NB4 (cell line): ENCODE measurements around the gene PHLDA3.
"Not testable (repeated sequence)": the region's sequence is repeated elsewhere in the genome, so short reads cannot be mapped to it uniquely, and the experiment has no call there.

Experiments
- DNase-seq: peaks from one replicate; pipeline ENCODE4 v3.0.0; 2010; ENCODE audit warnings: low read depth
- H3K4me3 ChIP-seq: one replicate; pipeline ENCODE4 v1.5.1; 2011; ENCODE audit warnings: mild to moderate bottlenecking, low read depth, low read length, moderate library complexity
- MYC ChIP-seq: IDR thresholded peaks from 2 replicates; pipeline ENCODE4 v1.6.1; 2011; ENCODE audit warnings: low read depth, low read length
- POLR2A ChIP-seq: IDR thresholded peaks from 2 replicates; pipeline ENCODE4 v1.6.1; 2011; ENCODE audit warnings: mild to moderate bottlenecking; ENCODE audit not compliant: insufficient read length; ENCODE audit errors: extremely low read depth
- TF ChIP-seq, protein P1 (sequence below): IDR thresholded peaks from 2 replicates; pipeline ENCODE4 v1.6.1; 2011; ENCODE audit warnings: low read depth, low read length
- TF ChIP-seq, protein P2 (sequence below): IDR thresholded peaks from one replicate; pipeline ENCODE4 v1.5.1; 2012; ENCODE audit warnings: low read depth, low read length

Gene PHLDA3

DNA sequence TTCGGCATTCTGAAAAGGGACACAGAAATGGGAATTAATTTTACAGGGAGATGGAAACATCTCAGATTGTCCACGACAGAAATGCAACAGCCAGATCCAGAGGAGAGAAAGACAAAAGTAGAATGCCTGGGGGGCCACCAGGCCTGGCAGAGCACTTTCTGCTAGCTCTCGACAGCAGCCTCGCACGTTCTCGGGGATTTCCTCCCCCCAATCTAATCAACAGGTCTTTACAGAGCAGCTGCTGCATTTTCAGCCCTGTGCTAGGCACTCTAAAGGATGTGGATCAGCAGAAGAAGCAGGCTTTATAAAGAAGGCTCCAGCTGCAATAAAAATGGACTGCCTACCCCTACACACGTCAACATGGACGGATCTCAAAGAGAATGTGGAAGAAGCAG, 27.3 kb upstream of the PHLDA3 start:
- DNase-seq, result no peak
- no peak overlapping the region for H3K4me3 ChIP-seq
- TF ChIP-seq, protein P1, sequence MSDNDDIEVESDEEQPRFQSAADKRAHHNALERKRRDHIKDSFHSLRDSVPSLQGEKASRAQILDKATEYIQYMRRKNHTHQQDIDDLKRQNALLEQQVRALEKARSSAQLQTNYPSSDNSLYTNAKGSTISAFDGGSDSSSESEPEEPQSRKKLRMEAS, result no peak
- TF ChIP-seq MYC (no peak), POLR2A (no peak)
- TF ChIP-seq, protein P2, sequence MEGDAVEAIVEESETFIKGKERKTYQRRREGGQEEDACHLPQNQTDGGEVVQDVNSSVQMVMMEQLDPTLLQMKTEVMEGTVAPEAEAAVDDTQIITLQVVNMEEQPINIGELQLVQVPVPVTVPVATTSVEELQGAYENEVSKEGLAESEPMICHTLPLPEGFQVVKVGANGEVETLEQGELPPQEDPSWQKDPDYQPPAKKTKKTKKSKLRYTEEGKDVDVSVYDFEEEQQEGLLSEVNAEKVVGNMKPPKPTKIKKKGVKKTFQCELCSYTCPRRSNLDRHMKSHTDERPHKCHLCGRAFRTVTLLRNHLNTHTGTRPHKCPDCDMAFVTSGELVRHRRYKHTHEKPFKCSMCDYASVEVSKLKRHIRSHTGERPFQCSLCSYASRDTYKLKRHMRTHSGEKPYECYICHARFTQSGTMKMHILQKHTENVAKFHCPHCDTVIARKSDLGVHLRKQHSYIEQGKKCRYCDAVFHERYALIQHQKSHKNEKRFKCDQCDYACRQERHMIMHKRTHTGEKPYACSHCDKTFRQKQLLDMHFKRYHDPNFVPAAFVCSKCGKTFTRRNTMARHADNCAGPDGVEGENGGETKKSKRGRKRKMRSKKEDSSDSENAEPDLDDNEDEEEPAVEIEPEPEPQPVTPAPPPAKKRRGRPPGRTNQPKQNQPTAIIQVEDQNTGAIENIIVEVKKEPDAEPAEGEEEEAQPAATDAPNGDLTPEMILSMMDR, result no peak

DNA sequence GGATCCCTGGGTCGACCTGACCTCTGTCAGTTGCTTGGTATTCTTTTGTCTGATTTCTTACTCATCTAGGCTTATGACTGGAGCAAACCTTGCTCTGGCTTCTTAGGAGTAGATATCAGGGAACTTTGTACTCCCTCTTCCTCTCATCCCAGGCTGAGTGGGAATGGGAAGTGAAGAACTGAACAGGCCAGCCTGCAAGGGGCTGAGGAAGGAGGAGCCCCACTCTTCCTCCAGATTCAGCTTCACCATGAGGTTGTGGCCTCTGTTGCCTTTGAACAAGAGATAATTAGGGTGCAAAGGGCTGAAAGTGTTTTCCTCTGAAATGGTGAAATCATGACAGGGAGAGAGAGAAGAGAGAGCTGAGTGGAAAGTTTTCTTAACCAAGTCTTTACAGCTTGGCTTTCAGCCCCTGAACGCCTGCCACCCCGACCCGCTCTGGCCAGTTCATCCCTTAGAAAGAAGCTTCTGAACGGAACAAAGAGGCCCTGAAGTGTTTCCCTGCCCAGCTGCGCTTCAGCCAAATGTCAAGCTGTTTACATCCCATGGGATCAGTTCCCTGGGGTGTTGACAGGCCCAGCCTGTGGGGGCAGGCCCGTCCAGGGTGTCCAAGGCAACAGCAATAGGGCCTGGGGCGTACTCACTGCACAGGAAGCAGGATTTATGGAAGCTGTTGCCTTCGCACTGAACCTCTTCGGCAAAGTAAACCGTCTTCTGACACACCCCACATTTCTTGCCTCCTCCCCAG, 26.7 kb upstream of the PHLDA3 start:
- TF ChIP-seq POLR2A (no peak), MYC (no peak)
- TF ChIP-seq, protein P2, result no peak
- TF ChIP-seq, protein P1, result no peak
- no peak overlapping the region for H3K4me3 ChIP-seq
- no peak for DNase-seq

DNA sequence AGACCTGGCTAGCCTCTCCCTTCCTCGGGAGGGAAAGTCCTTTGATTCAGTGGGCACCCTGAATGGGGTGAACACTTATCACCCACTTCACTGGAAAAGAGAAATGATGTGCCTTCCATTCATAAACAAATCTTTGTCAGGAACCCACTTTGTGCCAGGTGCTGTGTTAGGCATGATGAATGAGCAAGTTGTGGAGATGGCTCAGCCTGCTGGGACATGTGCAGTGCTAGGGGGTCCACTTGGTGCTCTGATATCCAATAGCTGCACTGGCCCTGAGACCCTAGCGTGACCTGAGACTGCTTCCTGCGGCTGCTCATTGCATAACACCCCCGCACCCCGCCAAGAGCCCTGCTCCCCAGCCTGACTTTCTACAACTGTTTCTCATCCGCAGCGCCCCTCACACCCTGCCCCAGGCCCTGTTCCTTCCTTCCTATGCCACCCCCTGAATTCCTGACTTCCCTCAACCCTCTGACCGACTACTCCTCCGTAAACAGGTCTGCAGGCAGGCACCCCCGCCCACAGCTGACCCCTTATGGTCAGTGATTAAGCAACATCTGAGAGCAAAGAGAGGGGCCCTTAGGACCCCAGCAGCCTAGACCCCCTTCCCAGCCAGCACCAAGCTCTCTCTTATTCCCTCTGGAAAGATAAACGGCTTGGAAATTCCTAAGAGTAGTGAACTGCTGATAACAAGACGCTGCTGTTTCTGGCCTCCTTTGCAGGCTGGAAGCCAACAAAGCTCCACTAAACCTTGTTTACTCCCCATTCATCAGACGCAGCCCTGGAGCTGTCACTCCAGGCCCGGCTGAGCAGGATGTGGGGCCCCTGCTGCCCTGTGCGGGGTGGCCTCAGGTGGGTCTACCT, 25.0 kb upstream of the PHLDA3 start:
- DNase-seq, result no peak
- no peak overlapping the region for H3K4me3 ChIP-seq
- TF ChIP-seq MYC, result no peak
- TF ChIP-seq, protein P1, result no peak
- no peak for TF ChIP-seq POLR2A
- TF ChIP-seq, protein P2, result no peak

DNA sequence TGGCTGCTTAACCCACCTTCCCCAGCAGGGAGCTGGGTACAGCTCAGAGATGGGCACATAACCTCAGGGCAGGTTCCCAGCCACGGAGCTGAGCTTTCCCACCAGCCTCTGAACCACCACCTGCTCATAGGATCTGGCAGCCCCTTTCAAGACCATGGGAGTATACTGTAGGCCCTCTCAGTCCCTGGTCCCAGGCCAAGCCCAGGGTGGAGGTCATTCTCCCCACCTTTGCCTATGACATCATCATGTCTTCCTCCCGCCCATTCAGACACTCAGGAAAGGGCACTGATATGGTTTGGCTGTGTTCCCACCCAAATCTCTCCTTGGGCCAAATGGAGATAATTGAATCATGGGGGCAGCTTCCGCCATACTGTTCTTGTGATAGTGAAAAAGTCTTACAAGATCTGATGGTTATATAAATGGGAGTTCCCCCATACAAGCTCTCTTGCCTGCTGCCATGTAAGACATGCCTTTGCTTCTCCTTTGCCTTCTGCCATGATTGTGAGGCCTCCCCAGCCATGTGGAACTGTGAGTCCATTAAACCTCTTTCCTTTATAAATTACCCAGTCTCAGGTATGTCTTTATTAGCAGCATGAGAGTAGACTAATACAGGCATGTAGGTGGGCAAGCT, 24.2 kb upstream of the PHLDA3 start:
- DNase-seq, H3K4me3 ChIP-seq: not testable (repeated sequence)

DNA sequence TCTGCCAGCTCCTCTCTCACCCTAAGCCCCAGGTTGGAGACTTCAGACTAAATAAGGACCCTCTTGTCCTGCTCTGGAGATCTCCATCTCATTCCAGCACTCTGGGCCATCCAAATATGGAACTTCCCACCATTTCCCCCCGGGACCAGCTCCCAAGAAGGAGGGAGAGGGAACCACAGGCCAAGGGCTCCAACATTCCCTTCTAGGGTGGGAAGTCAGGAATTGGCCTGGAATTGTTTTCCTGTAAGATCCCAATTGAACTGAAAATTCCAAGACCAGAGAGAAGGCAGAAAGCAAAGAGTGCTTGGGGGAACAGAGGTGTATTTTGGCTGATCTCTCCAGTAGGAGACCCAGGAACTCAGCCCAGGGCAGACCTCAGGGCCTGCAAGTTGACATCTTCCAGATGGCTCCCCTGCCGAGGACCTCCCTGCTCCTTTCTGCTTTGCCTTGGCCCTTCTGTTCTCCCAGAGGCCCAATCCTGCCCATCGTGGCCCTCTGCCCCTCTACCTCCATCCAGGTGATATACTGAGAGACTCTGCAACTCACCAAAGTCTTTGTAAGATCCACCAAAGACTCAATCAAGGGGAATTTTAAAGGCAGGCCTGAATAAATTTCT, 23.0 kb upstream of the PHLDA3 start:
- TF ChIP-seq MYC, result no peak
- TF ChIP-seq, protein P1, result no peak
- TF ChIP-seq, protein P2, result no peak
- no peak overlapping the region for H3K4me3 ChIP-seq
- no peak for DNase-seq

DNA sequence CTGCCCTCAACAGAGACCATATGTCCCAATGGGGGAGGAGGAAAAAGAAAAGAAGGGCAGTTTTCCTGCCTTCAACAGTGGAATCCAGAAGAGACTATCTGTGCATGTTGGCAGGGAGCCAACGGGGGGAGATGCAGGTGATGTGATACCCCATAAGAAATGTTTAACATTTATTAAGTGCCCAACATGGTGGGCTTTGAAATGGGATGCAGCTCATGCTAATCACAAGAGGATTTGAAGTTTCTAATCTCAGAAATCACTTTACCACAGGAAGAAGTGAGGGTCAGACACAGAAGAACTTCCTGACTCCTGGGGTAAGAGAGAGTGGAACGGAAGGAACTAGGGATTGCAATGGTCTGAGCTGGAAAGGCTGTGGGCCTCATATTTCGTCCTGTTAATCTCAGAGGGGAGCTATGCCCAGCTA, 21.7 kb upstream of the PHLDA3 start:
- no peak overlapping the region for H3K4me3 ChIP-seq
- TF ChIP-seq, protein P2, result no peak
- TF ChIP-seq POLR2A (no peak), MYC (no peak)
- TF ChIP-seq, protein P1, result no peak
- no peak for DNase-seq
